Ecto neural progenitor cell (in vitro differentiated cells): ENCODE results near the gene FNDC3B.

ENCODE experiments used
- DNase-seq: peaks from one replicate; pipeline ENCODE4 v3.0.0-alpha.2; 2018; ENCODE audit warnings: low spot score

FNDC3B gene

GRCh38 chr3:172291650-172292049 is 252.3 kb downstream of the FNDC3B start:
- DNase-seq: no peak

- DNase-seq: no peak
These were observed 253.0 kb downstream of the FNDC3B start for GRCh38 chr3:172292422-172292821.

DNA sequence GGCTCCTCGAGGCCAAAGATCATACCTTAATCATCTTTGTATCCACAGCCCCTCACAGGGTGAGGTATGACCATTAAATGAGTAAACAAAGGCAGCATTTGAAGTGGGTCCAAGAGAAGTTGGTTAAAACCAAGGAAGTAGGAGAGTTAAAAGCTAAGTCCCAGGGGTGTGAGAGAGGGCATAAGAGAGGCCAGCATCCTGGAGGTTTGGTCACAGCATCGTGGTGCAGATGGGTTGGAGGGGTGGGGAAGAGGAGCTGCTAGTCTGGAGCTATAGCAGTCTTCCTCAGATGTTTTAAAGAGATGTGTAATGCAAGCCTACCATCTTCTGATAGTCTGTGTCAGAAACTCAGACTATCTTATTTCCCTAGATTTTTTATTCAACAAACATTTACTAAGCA is 253.7 kb downstream of the FNDC3B start:
- DNase-seq: no peak

DNA sequence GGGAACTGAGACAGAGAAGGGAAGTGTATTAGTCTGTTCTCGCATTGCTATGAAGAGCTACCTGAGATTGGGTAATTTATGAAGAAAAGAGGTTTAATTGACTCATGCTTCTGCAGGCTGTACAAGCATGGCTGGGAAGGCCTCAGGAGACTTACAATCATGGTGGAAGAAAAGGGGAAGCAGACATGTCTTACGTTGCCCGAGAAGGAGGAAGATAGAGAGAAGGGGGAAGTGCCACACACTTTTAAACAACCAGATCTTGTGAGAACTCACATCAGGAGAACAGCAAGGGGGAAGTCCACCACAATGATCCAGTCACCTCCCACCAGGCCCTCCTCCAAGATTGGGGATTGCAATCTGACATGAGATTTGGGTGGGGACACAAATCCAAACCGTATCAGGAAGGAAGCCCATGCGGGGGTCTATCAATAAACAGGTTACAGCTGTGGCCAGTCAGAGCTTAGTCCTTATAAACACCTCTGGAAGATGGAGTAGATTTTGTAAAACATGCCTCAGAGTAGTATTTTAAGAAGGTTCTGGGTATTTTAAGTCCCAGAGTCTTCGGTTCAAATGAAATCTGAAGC is 254.9 kb downstream of the FNDC3B start:
- DNase-seq: no peak

- DNase-seq: no peak
These were observed 257.0 kb downstream of the FNDC3B start for GRCh38 chr3:172296248-172296974.

- no peak for DNase-seq
These were observed 257.6 kb downstream of the FNDC3B start for GRCh38 chr3:172296975-172297332.

DNA sequence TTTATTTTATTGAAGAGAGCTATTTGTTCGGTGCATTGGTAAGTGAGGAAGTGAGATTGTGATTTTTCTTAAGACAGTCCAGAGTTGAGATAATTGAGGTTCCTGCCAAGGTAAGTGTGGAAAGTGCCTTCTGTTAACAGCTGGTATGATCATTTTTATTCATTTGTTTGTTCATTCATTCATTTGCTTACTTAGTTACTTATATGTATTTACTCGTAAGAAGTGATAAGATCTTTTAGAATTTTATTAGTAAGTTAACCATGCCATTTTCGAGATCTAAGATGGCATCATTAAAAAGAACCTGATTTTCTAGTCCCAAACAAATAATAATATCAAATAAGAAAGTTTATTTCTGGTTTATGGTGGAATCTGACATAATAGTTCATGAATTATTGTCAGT is 258.9 kb downstream of the FNDC3B start:
- no peak for DNase-seq

- no peak for DNase-seq
These were observed 260.8 kb downstream of the FNDC3B start for GRCh38 chr3:172300187-172300586.

DNA sequence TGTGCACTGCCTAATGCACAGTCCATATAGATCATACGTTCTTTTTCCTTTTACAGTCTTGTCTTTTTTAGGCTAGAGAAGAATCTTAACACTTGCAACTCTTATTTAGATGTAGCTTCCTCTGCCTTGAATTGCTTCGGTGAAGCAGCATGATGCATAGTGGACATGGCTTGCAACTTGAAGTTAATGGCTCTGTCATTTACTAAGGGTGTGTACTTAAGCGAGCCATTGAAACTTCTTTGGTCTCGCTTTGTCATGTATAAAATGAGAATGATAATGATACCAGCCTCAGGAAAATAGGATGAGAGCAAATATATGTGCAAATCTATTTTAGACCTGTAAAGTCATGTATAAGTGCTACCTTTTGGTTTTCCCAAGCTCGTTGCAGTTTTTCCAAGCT is 261.5 kb downstream of the FNDC3B start:
- DNase-seq: no peak

- no peak for DNase-seq
These were observed 262.8 kb downstream of the FNDC3B start for GRCh38 chr3:172302203-172302602.

DNA sequence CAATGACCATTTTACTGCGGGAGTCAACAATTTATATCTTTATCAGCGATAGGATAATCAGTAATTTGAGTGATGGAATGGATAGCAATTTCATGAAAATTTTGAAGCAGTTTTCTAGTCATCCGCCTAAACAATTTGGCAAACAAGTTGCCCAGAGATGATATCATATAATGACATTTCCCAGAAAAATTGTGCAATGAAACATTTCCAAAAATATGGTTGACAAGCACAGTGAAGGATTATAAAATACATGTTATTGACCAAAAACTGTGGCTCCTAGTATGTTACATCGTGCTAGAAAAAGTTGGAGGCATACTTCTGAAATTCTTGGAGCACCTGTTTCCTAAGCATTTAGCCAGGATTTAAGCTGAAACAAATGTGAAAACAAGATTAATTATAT is 263.8 kb downstream of the FNDC3B start:
- no peak for DNase-seq

DNA sequence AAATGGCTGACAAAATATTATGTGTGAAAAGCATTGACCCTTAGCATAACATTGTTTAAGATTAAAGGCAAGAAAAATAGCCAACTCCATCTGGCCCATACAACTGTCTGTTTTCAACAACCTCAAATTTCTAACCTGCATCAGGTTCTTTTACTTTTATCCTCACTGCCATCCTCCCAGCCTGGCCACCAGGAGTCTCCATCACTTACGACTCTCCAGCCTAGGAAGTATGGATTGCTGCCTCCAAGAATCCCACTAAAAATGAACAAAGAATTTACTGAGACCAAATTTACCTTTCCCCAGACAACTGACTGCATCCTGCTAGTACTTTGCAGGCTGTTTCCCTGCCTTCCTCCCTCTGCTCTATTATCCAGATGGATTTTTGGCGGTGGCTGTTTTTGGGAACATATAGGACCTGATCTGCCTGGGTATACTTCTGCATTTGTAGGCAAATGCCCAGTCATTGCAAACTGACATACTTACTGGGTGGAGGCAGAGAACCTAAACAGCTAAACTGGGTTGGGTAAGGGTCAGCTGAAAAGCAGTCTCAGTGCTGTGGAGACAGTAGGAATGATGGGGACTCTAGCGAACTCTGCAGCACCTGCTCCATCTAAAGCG is 264.7 kb downstream of the FNDC3B start:
- DNase-seq: no peak

DNA sequence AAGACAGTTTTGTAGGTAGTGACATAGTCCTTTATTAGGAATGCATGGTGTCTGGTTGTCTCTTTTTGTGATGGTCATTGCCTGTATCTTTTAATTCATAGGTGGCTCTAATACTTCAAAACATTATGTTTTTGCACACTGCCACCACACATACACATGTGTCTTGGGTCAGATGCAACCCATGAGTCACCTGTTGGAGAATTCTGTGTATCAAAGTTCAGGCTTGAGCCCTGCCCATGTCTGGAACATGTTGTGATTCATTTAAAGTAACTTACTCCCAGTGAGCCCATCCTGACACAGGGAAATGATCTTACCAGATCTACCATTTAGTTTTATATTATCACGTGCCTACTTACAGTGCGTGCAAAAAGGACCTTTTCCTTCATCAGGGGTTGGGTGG is 266.2 kb downstream of the FNDC3B start:
- no peak for DNase-seq

DNA sequence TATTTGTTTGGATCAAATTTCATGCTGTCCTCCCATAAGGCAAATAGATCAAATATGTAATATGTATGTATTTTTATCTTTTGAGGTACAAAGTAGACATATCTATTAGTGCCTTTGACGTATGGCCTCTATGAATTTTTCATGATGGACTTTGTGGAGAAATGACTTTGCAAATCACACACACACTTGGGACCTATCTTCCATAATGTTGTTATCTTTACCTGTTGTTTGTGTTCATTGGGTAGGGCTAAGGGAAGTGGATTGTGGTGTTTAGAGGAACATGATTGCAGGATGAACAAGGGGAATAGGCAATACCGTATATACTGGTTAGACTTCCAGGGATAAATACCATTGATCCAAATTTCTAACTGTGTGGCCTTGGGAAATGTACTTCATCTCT is 266.6 kb downstream of the FNDC3B start:
- DNase-seq: no peak

DNA sequence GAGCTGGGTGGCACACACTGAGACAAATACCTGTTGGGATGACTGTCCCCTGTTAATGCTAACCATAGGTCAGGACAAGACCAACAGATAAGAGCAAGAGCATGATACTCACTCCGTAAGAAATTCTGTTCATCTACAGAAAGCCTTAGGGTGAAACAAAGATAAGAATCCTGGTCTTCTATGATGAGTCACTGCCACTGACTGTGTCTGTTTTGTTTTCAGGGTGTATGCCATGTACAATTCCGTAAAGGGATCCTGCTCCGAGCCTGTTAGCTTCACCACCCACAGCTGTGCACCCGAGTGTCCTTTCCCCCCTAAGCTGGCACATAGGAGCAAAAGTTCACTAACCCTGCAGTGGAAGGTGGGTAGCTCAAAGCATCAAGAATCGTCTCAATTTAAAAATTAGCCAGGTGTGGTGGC is 267.8 kb downstream of the FNDC3B start:
- no peak for DNase-seq

- DNase-seq: no peak
These were observed 269.7 kb downstream of the FNDC3B start for GRCh38 chr3:172309059-172309458.

- no peak for DNase-seq
These were observed 270.5 kb downstream of the FNDC3B start for GRCh38 chr3:172309741-172310427.

DNA sequence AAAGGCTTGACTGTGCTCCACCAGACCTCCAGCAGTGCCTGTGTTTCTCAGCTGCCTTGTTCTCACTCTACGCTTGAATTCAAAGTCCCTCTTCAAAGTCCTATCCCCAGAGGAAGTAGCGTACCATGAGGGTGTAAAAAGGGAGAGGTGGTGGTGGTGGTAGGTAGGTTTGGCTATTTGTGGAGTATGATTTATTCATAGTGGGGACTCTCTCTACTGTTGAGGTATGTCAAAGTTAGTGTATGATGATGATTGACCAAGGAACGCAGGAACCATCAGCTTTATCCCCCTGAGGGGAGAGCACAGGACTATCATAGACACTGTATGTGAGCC is 271.0 kb downstream of the FNDC3B start:
- DNase-seq: no peak

DNA sequence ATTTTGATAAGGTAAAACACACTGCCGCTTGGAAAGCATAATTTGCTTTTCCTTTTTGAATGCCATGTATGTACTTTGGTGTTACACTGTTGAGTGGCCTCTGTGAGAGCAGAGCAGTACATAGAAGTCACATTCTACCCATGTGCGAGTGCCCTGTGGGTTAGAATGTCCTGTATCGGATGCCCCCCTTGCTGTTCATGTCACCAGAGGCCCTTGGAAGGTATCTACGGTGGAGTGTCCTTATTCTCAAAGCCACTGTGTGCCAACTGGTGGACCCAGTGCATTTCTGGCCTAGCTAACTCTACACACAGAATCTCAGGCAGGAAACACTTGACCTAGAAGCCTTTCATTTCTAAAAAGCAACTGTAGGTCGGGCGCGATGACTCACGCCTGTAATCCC is 271.8 kb downstream of the FNDC3B start:
- no peak for DNase-seq

GRCh38 chr3:172312001-172312400 is 272.6 kb downstream of the FNDC3B start:
- DNase-seq: no peak

- DNase-seq: no peak
These were observed 273.3 kb downstream of the FNDC3B start for GRCh38 chr3:172312711-172313110.

GRCh38 chr3:172313671-172314070 is 274.3 kb downstream of the FNDC3B start:
- DNase-seq: no peak

DNA sequence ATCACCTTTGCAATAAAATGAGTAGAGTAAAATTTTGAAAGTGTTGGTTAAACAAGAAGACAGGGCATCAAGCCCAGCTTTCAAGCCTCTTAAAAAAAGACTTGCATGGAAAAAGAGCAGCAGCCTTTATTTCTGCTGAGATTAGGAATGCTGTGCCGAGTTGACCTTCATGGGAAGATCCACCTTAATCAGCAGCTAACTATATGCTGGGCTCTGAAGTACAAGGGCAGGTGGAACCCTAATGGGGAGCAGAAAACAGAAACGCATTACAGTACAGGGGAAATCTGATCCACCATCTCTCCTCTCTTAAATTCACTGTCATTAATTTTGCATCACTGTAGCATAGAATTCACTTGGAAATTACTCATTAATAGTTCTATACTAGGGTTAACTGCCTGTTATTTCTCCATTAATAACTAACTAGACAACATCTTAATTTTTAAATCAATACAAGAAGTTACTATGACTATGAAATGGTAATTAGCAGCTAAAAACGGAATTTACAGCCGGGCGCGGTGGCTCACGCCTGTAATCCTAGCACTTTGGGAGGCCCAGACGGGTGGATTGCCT is 275.3 kb downstream of the FNDC3B start:
- no peak for DNase-seq
